DND-41 (cell line): ENCODE data around the gene PLVAP.

ENCODE experiments used
- ATAC-seq: fragments of 200-7000 bp; cut with Tn5 transposase; 3 replicates; pipeline ENCODE4 v1.9.1; 2021; ENCODE audit warnings: low read depth; ENCODE audit not compliant: insufficient read depth
- DNase-seq: peaks from one replicate; pipeline ENCODE4 v3.0.0-alpha.2; 2020
- H2AFZ ChIP-seq: 2 replicates; pipeline ENCODE4 v1.6.0; 2012; ENCODE audit warnings: low read depth, low read length
- H3K27ac ChIP-seq: 2 replicates; pipeline ENCODE4 v1.5.1; 2012; ENCODE audit warnings: low read length, inconsistent platforms
- H3K27me3 ChIP-seq: fragments of 200-600 bp; sonication (generic); 2 replicates; pipeline ENCODE4 v1.6.0; 2012; ENCODE audit warnings: low read length, mild to moderate bottlenecking, inconsistent platforms; ENCODE audit not compliant: insufficient read depth, poor library complexity
- H3K36me3 ChIP-seq: 2 replicates; pipeline ENCODE4 v1.5.1; 2012; ENCODE audit warnings: low read length, inconsistent platforms; ENCODE audit not compliant: insufficient read depth
- H3K4me1 ChIP-seq: 2 replicates; pipeline ENCODE4 v1.5.1; 2012; ENCODE audit warnings: mild to moderate bottlenecking, low read length; ENCODE audit not compliant: insufficient read depth
- H3K4me2 ChIP-seq: 2 replicates; pipeline ENCODE4 v1.6.0; 2012; ENCODE audit warnings: mild to moderate bottlenecking, moderate library complexity, low read length, inconsistent platforms; ENCODE audit not compliant: insufficient read depth
- H3K4me3 ChIP-seq, 2 experiments: fragments of 200-600 bp in 1 of 2; shearing (Covaris generic) in 1 of 2; 2 replicates each; pipeline ENCODE4 v1.5.1; 2012 to 2016; ENCODE audit warnings: inconsistent platforms in 2 of 2, low read length in 2 of 2, mild to moderate bottlenecking in 2 of 2, low read depth in 1 of 2, moderate library complexity in 1 of 2
- H3K79me2 ChIP-seq: 2 replicates; pipeline ENCODE4 v1.6.0; 2012; ENCODE audit warnings: low read length, inconsistent platforms; ENCODE audit not compliant: insufficient read depth
- H3K9ac ChIP-seq: 2 replicates; pipeline ENCODE4 v1.6.0; 2012; ENCODE audit warnings: low read depth, mild to moderate bottlenecking, inconsistent platforms, low read length, moderate library complexity
- H3K9me3 ChIP-seq: 2 replicates; pipeline ENCODE4 v1.5.1; 2012; ENCODE audit warnings: low read length, moderate library complexity, mild to moderate bottlenecking, inconsistent platforms; ENCODE audit not compliant: insufficient read depth, severe bottlenecking
- H4K20me1 ChIP-seq: 2 replicates; pipeline ENCODE4 v1.6.0; 2012; ENCODE audit warnings: low read length; ENCODE audit not compliant: insufficient read depth
- EZH2 ChIP-seq: IDR thresholded peaks from 3 replicates; pipeline ENCODE4 v1.6.1; 2012; ENCODE audit warnings: borderline replicate concordance, low read depth, mild to moderate bottlenecking, moderate library complexity, low read length, inconsistent platforms; ENCODE audit not compliant: severe bottlenecking
- TF ChIP-seq, protein P1 (sequence below): IDR thresholded peaks from 2 replicates; pipeline ENCODE4 v1.5.1; 2012; ENCODE audit warnings: borderline replicate concordance, low read length, moderate library complexity, mild to moderate bottlenecking; ENCODE audit not compliant: poor library complexity, severe bottlenecking; ENCODE audit errors: extremely low read depth

PLVAP gene

DNA sequence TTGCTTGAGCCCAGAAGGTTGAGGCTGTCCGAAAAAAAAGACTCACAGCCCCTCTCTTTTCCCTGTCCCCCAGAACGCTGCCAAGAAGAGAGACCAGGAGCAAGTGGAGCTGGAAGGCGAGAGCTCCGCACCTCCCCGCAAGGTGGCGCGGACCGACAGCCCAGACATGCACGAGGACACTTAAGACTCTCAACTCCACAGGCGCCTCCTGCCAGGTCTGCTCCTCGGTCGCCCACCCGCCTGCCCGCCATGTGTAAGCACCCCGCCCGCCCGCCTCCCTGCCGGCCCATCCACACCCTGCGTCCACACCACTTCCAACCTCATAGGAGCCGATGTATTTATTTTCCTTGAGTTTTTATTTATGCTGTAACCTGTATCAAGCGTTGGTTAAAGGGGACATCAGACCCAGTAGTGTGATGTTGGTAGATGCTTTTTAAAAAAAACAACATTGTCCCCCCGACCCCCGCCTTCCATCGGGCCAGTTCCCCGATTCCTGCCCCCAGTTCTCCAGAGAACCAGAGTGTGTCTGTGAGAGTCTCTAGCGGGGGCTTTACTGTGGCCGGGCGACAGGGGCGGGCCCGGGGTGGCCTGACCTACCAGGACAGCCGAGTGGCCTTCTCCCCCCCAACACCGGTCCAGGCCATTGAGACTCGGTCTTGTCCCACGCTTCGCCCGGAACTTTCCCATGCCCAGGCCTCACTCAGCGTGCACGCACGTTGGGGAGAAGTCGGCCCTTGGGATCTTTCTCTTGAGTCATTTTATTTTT lies 57.5 kb downstream of the PLVAP start:
- no peak for ATAC-seq
- Histone ChIP-seq H3K4me1 (no peaks in the 10 kb centered on the region), H3K36me3 (peaks cover 52% of the 10 kb centered on the region), H3K27me3 (no peaks in the 10 kb centered on the region), H2AFZ (no peak overlapping the region), H3K4me3 (no peak overlapping the region), H4K20me1 (peaks cover 11% of the 10 kb centered on the region), H3K9ac (no peak overlapping the region), H3K27ac (no peak overlapping the region), H3K4me2 (no peak overlapping the region), H3K79me2 (no peaks in the 10 kb centered on the region), H3K9me3 (no peaks in the 10 kb centered on the region)
- no peak for DNase-seq
- TF ChIP-seq, protein P1, sequence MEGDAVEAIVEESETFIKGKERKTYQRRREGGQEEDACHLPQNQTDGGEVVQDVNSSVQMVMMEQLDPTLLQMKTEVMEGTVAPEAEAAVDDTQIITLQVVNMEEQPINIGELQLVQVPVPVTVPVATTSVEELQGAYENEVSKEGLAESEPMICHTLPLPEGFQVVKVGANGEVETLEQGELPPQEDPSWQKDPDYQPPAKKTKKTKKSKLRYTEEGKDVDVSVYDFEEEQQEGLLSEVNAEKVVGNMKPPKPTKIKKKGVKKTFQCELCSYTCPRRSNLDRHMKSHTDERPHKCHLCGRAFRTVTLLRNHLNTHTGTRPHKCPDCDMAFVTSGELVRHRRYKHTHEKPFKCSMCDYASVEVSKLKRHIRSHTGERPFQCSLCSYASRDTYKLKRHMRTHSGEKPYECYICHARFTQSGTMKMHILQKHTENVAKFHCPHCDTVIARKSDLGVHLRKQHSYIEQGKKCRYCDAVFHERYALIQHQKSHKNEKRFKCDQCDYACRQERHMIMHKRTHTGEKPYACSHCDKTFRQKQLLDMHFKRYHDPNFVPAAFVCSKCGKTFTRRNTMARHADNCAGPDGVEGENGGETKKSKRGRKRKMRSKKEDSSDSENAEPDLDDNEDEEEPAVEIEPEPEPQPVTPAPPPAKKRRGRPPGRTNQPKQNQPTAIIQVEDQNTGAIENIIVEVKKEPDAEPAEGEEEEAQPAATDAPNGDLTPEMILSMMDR, result no peak
- TF ChIP-seq EZH2, result no peak

DNA sequence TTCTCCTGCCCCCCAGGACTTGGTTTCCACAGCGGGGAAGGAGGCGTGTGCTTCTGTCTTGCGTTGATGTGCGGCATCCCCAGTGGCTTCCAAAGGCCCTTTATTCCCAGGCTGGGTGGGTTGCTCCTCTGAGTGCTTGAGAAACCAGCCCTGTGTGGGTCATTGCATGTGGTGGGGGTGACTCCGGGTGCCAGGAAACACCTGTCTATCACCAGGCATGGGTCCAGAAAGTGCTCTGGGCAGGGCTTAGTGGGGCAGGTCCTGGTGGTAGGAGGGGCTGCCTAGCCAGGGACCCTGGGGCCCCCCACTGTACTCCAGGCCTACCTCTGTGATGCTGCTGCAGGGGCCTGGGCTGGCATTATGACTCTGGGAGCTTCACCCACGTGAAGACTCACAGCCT lies 58.2 kb downstream of the PLVAP start:
- Histone ChIP-seq H3K36me3 (peaks cover 59% of the 10 kb centered on the region), H3K79me2 (peaks cover 2% of the 10 kb centered on the region), H3K9me3 (no peaks in the 10 kb centered on the region), H4K20me1 (peaks cover 14% of the 10 kb centered on the region), H2AFZ (no peak overlapping the region), H3K4me3 (no peak overlapping the region), H3K4me1 (no peaks in the 10 kb centered on the region), H3K9ac (no peak overlapping the region; the same call in 1 of the 2 replicates), H3K27ac (no peak overlapping the region), H3K27me3 (no peaks in the 10 kb centered on the region), H3K4me2 (no peak overlapping the region)
- TF ChIP-seq, protein P1, result no peak
- TF ChIP-seq EZH2, result no peak
- DNase-seq, result no peak
- ATAC-seq, result no peak

DNA sequence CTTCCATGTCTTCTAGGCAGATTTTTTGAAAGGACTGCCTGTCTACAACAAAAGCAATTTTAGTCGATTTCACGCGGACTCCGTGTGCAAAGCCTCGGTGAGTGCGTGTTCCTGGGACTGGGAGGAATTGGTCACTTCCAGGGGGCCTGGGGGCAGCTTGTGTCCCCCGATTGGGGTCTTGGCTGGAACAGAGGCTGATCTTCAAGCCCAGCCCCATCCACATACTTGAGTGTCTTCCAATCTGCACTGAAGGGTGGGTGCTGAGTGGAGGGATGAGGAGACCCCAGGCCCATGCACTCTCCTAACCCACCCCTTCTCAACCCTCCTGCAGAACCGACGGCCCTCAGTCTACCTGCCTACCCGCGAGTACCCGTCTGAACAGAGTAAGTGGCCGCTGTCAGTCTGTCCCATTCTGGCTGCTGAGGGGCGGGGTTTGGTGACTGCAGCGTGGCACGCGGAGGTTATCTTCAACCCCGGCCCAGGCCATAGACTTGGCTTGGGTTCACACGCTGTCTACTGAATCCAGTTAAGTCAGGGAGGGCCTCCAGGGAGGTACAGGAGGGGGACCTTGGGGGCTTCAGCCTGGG lies 63.0 kb downstream of the PLVAP start:
- peaks cover 45% of the 10 kb centered on the region for H3K79me2 ChIP-seq
- no peak for TF ChIP-seq EZH2
- TF ChIP-seq, protein P1, result no peak

More for the DNA sequence above, 63.0 kb downstream of the PLVAP start:
- H3K4me1 ChIP-seq, result peaks cover 26% of the 10 kb centered on the region
- H2AFZ ChIP-seq, result no peak overlapping the region
- H3K27me3 ChIP-seq, result no peaks in the 10 kb centered on the region
- no peaks in the 10 kb centered on the region for H3K9me3 ChIP-seq
- H4K20me1 ChIP-seq, result peaks cover 47% of the 10 kb centered on the region
- H3K36me3 ChIP-seq, result peaks cover 53% of the 10 kb centered on the region
- ATAC-seq, result no peak
- H3K4me3 ChIP-seq, result no peak overlapping the region
- H3K27ac ChIP-seq, result no peak overlapping the region
- H3K9ac ChIP-seq, result no peak overlapping the region
- no peak overlapping the region for H3K4me2 ChIP-seq
- DNase-seq, result no peak
